Endothelial cell of umbilical vein (primary cell): ENCODE measurements around the gene PER1. TPM values are rescaled to one million over a fixed set of nuclear protein-coding genes. Genes with fewer than 3 reads are reported as not detected.
A peak's percentile ranks its signal among the peaks of the same experiment; 100 is the strongest.

Source experiments
- BruUV-seq: library from RNA; stranded (reverse); fragments of 400-500 nt; replicated peaks from 2 replicates; lab custom pipeline; 2021; lab: Mats Ljungman, UMichigan
- CTCF ChIA-PET: fragments of 300-600, 350-600 bp; sonication (Branson Sonifier 250); formaldehyde crosslinking; loops from one replicate; lab custom pipeline; 2021; ENCODE audit warnings: antibody characterized with exemption, inconsistent platforms; lab: Charles Lee
- POLR2A ChIA-PET: fragments of 300-600, 350-600 bp; sonication (Branson Sonifier 250); formaldehyde crosslinking; loops from one replicate; lab custom pipeline; 2021; ENCODE audit warnings: antibody characterized with exemption, inconsistent platforms; lab: Charles Lee
- DNase-seq: peaks from one replicate; pipeline ENCODE4 v3.0.0-alpha.2; 2011; ENCODE audit warnings: low read depth, low spot score
- FAIRE-seq: peaks from 2 replicates; lab custom pipeline; 2011; peaks lifted over from hg19 to GRCh38; lab: Jason Lieb, UNC
- H2AFZ ChIP-seq: 2 replicates; pipeline ENCODE4 v1.6.0; 2012; ENCODE audit warnings: low read depth, low read length, control low read depth, inconsistent platforms
- H3K27ac ChIP-seq: 2 replicates; pipeline ENCODE4 v1.5.1; 2011; ENCODE audit warnings: low read depth, mild to moderate bottlenecking, control low read depth, low read length, moderate library complexity; ENCODE audit not compliant: insufficient read depth
- H3K27me3 ChIP-seq, 2 experiments: 2 replicates each; pipeline versions ENCODE4 v1.6.0 to v1.6.1; 2011; ENCODE audit warnings: low read length in 2 of 2, mixed read lengths in 1 of 2; ENCODE audit not compliant: control insufficient read depth in 2 of 2, insufficient read depth in 2 of 2
- H3K36me3 ChIP-seq, 2 experiments: 2 replicates in 1 of 2; 3 replicates in 1 of 2; pipeline ENCODE4 v1.5.1; 2011; ENCODE audit warnings: low read length in 2 of 2, mild to moderate bottlenecking in 1 of 2, moderate library complexity in 1 of 2; ENCODE audit not compliant: control insufficient read depth in 2 of 2, insufficient read depth in 2 of 2; ENCODE audit errors: extremely low read depth in 1 of 2
- H3K4me1 ChIP-seq: 3 replicates; pipeline ENCODE4 v1.5.1; 2011; ENCODE audit warnings: mild to moderate bottlenecking, low read length; ENCODE audit not compliant: control insufficient read depth, insufficient read depth; ENCODE audit errors: extremely low read depth
- H3K4me2 ChIP-seq: 2 replicates; pipeline ENCODE4 v1.6.1; 2011; ENCODE audit warnings: low read length, control low read depth, mixed read lengths; ENCODE audit not compliant: insufficient read depth
- H3K4me3 ChIP-seq, 3 experiments: fragments of 200-600 bp in 1 of 3; sonication (generic), shearing (Covaris generic) in 1 of 3; replicated peaks in 1 of 3; 2 replicates each; pipeline ENCODE4 v1.5.1; 2011 to 2016; ENCODE audit warnings: control low read depth in 3 of 3, low read length in 3 of 3, mild to moderate bottlenecking in 2 of 3, inconsistent platforms in 1 of 3, low read depth in 1 of 3, moderate library complexity in 1 of 3; ENCODE audit not compliant: insufficient read depth in 1 of 3
- H3K79me2 ChIP-seq: 2 replicates; pipeline ENCODE4 v1.6.0; 2012; ENCODE audit warnings: low read length, inconsistent platforms; ENCODE audit not compliant: control insufficient read depth, insufficient read depth
- H3K9ac ChIP-seq: replicated peaks from 2 replicates; pipeline ENCODE3; 2011; ENCODE audit warnings: low read length, control low read depth; ENCODE audit not compliant: insufficient read depth; ENCODE audit errors: extremely low read depth
- H3K9me1 ChIP-seq: replicated peaks from 3 replicates; pipeline ENCODE4 v1.6.0; 2011; ENCODE audit warnings: mild to moderate bottlenecking, low read length; ENCODE audit not compliant: control insufficient read depth, insufficient read depth; ENCODE audit errors: extremely low read depth
- H3K9me3 ChIP-seq: replicated peaks from 2 replicates; pipeline ENCODE4 v1.5.1; 2012; ENCODE audit warnings: low read length, inconsistent platforms; ENCODE audit not compliant: control insufficient read depth, insufficient read depth
- H4K20me1 ChIP-seq: replicated peaks from 2 replicates; pipeline ENCODE3; 2011; ENCODE audit warnings: mild to moderate bottlenecking, low read length; ENCODE audit not compliant: control insufficient read depth, insufficient read depth; ENCODE audit errors: extremely low read depth
- EZH2 ChIP-seq: IDR thresholded peaks from 2 replicates; pipeline ENCODE4 v1.6.1; 2012; ENCODE audit warnings: borderline replicate concordance, low read depth, mild to moderate bottlenecking, moderate library complexity, low read length, inconsistent platforms; ENCODE audit not compliant: severe bottlenecking
- JUN ChIP-seq: IDR thresholded peaks from 2 replicates; pipeline ENCODE4 v1.6.1; 2011; ENCODE audit warnings: borderline replicate concordance, low read depth; ENCODE audit not compliant: insufficient read length, insufficient read depth
- MAX ChIP-seq: IDR thresholded peaks from 2 replicates; pipeline ENCODE4 v1.6.1; 2011; ENCODE audit not compliant: insufficient read depth, insufficient read length
- MYC ChIP-seq: IDR thresholded peaks from one replicate; pipeline ENCODE4 v1.6.1; 2011; ENCODE audit warnings: mild to moderate bottlenecking, low read depth, low read length
- POLR2AphosphoS5 ChIP-seq: IDR thresholded peaks from 2 replicates; pipeline ENCODE4 v1.6.1; 2012; ENCODE audit warnings: low read depth, mild to moderate bottlenecking, control low read depth, low read length, moderate library complexity; ENCODE audit not compliant: insufficient read depth
- dilution Hi-C: fragments of 300-500 bp; cut with MboI; formaldehyde crosslinking; loops from one replicate; pipeline ENCODE4 v1.15.0; 2019; ENCODE audit warnings: low sequenced_read_pairs; ENCODE audit not compliant: extremely low pct_ligation_motif_present
- intact Hi-C: fragments of 100-400 bp; cut with micrococcal nuclease; formaldehyde crosslinking; loops from one replicate; pipeline ENCODE4 v1.10.0; 2022
- polyA plus RNA-seq, 4 experiments: library from polyadenylated mRNA; depleted of rRNA in 3 of 4; stranded (reverse) in 3 of 4; unstranded in 1 of 4; fragments of >200 nt; gene quantifications; 2 replicates each; pipeline versions ENCODE4 v1.2.1 to v1.2.3, GENCODE V29; 2011 to 2012; ENCODE audit warnings: missing spikeins in 1 of 4
- total RNA-seq: library from RNA; stranded (reverse); gene quantifications from 2 replicates; pipeline ENCODE4 v1.2.3, GENCODE V29; 2021

Gene PER1
- total and polyA plus RNA-seq, 2 donors (not counting 3 experiments of a cell fraction or from before 2014, with no cell fraction given), result 12.1 to 32.1 TPM

DNA sequence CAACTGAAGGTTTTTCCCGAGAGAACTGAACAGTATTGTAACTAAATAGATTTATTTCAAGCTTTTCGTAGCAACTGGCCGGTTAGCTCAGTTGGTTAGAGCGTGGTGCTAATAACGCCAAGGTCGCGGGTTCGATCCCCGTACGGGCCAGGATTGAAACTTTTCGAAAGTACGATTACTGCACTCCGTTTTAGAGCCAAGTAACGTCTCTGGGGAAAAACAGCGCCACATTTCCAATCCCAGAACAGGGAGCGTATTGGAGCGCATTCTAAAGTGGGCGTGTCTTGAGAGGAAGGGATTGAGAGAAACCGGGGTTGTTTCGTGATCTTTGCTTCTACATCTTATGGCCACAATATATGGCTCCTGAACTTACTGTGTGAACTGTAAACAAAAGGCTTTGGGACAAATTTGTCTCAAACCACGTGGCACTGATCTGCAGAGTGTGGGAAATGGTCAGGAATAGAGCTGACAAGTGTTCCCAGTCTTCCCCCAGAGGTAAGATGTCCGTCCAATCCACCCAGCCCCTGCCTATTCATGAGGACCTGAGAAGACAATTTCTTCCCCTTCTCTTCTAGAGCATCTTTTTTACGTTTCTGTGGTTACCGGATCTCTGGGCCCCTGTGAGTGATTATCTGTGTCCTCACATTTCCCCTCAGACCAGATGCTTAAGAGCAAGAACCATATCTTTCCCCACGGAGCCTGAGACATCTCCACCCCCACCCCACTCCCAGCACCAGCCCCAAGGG, 35.5 kb upstream of the PER1 start:
- H3K9ac ChIP-seq, result peak overlapping the region; percentile 7
- CTCF ChIA-PET, result interaction anchor here (0.8 to 4.3 kb wide), 5 partner anchors 14 to 113 kb away, joined by 3 to 34 read pairs (median 3); partner anchors contain the start of gene AURKB
- FAIRE-seq, result peak; percentile 97

More for the DNA sequence above, 35.5 kb upstream of the PER1 start:
- POLR2A ChIA-PET, result interaction anchor here (0.6 to 2.7 kb wide), 4 partner anchors 14 to 497 kb away, joined by 3 to 17 read pairs (median 4); no protein-coding TSS in a partner anchor
- Histone ChIP-seq H4K20me1 (no peaks in the 10 kb centered on the region), H3K9me1 (no peaks in the 10 kb centered on the region), H3K27me3 (no peaks in the 10 kb centered on the region), H3K9me3 (no peaks in the 10 kb centered on the region), H3K4me3 (peak overlapping the region in 2 of 3 experiments; percentile 27 to 83), H3K79me2 (peaks cover 8% of the 10 kb centered on the region), H3K4me1 (peaks cover 26% of the 10 kb centered on the region), H3K36me3 (no peaks in the 10 kb centered on the region), H3K27ac (peak overlapping the region; percentile 31), H2AFZ (no peak overlapping the region), H3K4me2 (peak overlapping the region; percentile 71)
- TSS peak; percentile 100 for BruUV-seq
- peak; percentile 99 for DNase-seq
- TF ChIP-seq POLR2AphosphoS5 (no peak), MYC (no peak), EZH2 (no peak), MAX (peak; percentile 89), JUN (no peak)
- dilution Hi-C loops (no loop called here), intact Hi-C loops (loop anchor here (1.0 to 2.0 kb wide), 5 partner anchors 23 to 113 kb away; partner anchors contain the start of gene AURKB)
